ENCODE data around the gene NCKAP5. TPM values are rescaled to one million over a fixed set of nuclear protein-coding genes. Genes with fewer than 3 reads are reported as not detected.

The NCKAP5 gene
- total and polyA plus RNA-seq, 2 donors (not counting 1 experiment from before 2014, with no cell fraction given): not detected

GRCh38 chr2:132752421-132753206, 815.6 kb downstream of the NCKAP5 start:
- Histone ChIP-seq H3K9me3 (ENCODE audit: control extremely low read depth in 1 of 3, control insufficient read depth in 2 of 3, insufficient read depth in 1 of 3, low read length in 2 of 3) (no peaks in the 10 kb centered on the region), H3K27me3 (replicated peaks in 1 of 4; ENCODE audit: control extremely low read depth in 1 of 4, control insufficient read depth in 3 of 4, insufficient read depth in 4 of 4, low read length in 3 of 4) (no peaks in the 10 kb centered on the region), H3K79me2 (ENCODE audit: control insufficient read depth, insufficient read depth, low read length) (no peaks in the 10 kb centered on the region), H3K36me3 (replicated peaks in 1 of 2; ENCODE audit: control extremely low read depth in 1 of 2, control insufficient read depth in 1 of 2, extremely low read depth in 1 of 2, insufficient read depth in 2 of 2, low read length in 1 of 2) (no peaks in the 10 kb centered on the region), H4K20me1 (ENCODE audit: control insufficient read depth, insufficient read depth, low read length, poor library complexity, severe bottlenecking) (no peaks in the 10 kb centered on the region), H3K4me3 (ENCODE audit: control extremely low read depth in 1 of 5, extremely low read depth in 1 of 5, insufficient read depth in 1 of 5, low read depth in 2 of 5, low read length in 4 of 5) (no peak overlapping the region), H2AFZ (ENCODE audit: insufficient read depth, low read depth, low read length, poor library complexity, severe bottlenecking) (no peak overlapping the region), H3K4me1 (ENCODE audit: control insufficient read depth in 2 of 2, insufficient read depth in 2 of 2, low read length in 2 of 2) (no peaks in the 10 kb centered on the region), H3K27ac (ENCODE audit: low read length in 2 of 2) (no peak overlapping the region), H3K9ac (ENCODE audit: low read length) (no peak overlapping the region), H3K4me2 (replicated peaks; ENCODE audit: low read depth, low read length, poor library complexity, severe bottlenecking) (no peak overlapping the region)
- Mint-ChIP-seq H3K9me3 (ENCODE audit: insufficient read depth) (no peaks in the 10 kb centered on the region), H3K27me3 (no peaks in the 10 kb centered on the region), H3K27ac (no peak overlapping the region), H3K4me1 (no peaks in the 10 kb centered on the region), H3K4me3 (no peak overlapping the region)
- TF ChIP-seq EZH2 (IDR thresholded peaks at IDR 0.05; ENCODE audit: borderline replicate concordance, insufficient read depth, low read depth, low read length, poor library complexity, severe bottlenecking): no peak
- TF ChIP-seq CTCF (IDR thresholded peaks at IDR 0.05): no peak
- intact Hi-C loops (cut with micrococcal nuclease): loop anchor here (1.0 kb wide), 1 partner anchor 17 kb away; no protein-coding TSS in a partner anchor
- ATAC-seq (ENCODE audit: low read depth): no peak
- no peak for DNase-seq
- ChIA-PET POLR2A (no interaction called here), CTCF (no interaction called here)
- 100% methylated on average over 1 of the region's 5 CpGs for WGBS (ENCODE audit: insufficient coverage)

- Histone ChIP-seq H2AFZ (ENCODE audit: insufficient read depth, low read depth, low read length, poor library complexity, severe bottlenecking) (no peak overlapping the region), H3K27me3 (replicated peaks in 1 of 4; ENCODE audit: control extremely low read depth in 1 of 4, control insufficient read depth in 3 of 4, insufficient read depth in 4 of 4, low read length in 3 of 4) (no peaks in the 10 kb centered on the region), H3K4me1 (ENCODE audit: control insufficient read depth in 2 of 2, insufficient read depth in 2 of 2, low read length in 2 of 2) (no peaks in the 10 kb centered on the region), H3K4me3 (ENCODE audit: control extremely low read depth in 1 of 5, extremely low read depth in 1 of 5, insufficient read depth in 1 of 5, low read depth in 2 of 5, low read length in 4 of 5) (no peak overlapping the region), H3K9ac (ENCODE audit: low read length) (no peak overlapping the region), H3K27ac (ENCODE audit: low read length in 2 of 2) (no peak overlapping the region), H4K20me1 (ENCODE audit: control insufficient read depth, insufficient read depth, low read length, poor library complexity, severe bottlenecking) (no peaks in the 10 kb centered on the region), H3K36me3 (replicated peaks in 1 of 2; ENCODE audit: control extremely low read depth in 1 of 2, control insufficient read depth in 1 of 2, extremely low read depth in 1 of 2, insufficient read depth in 2 of 2, low read length in 1 of 2) (no peaks in the 10 kb centered on the region), H3K9me3 (ENCODE audit: control extremely low read depth in 1 of 3, control insufficient read depth in 2 of 3, insufficient read depth in 1 of 3, low read length in 2 of 3) (no peaks in the 10 kb centered on the region), H3K79me2 (ENCODE audit: control insufficient read depth, insufficient read depth, low read length) (no peaks in the 10 kb centered on the region), H3K4me2 (replicated peaks; ENCODE audit: low read depth, low read length, poor library complexity, severe bottlenecking) (no peak overlapping the region)
- ATAC-seq (ENCODE audit: low read depth) (no peak), DNase-seq (no peak)
- Mint-ChIP-seq H3K4me1 (peaks cover 3% of the 10 kb centered on the region), H3K9me3 (ENCODE audit: insufficient read depth) (no peaks in the 10 kb centered on the region), H3K27ac (no peak overlapping the region), H3K27me3 (no peaks in the 10 kb centered on the region), H3K4me3 (no peak overlapping the region)
- ChIA-PET CTCF (no interaction called here), POLR2A (no interaction called here)
- intact Hi-C loops (cut with micrococcal nuclease): no loop called here
- no peak for TF ChIP-seq EZH2 (IDR thresholded peaks at IDR 0.05; ENCODE audit: borderline replicate concordance, insufficient read depth, low read depth, low read length, poor library complexity, severe bottlenecking)
Observed at GRCh38 chr2:132751836-132752235, 816.4 kb downstream of the NCKAP5 start.
